Thoracic aorta (tissue), 2 donors: Measurements from ENCODE around the gene NENF. TPM values are rescaled to one million over a fixed set of nuclear protein-coding genes. Genes with fewer than 3 reads are reported as not detected.

ENCODE experiments used
- ATAC-seq: fragments of 150-250 bp; one replicate; pipeline ENCODE4 v1.8.0; 2017; ENCODE audit warnings: low read depth; ENCODE audit not compliant: insufficient number of reproducible peaks, low FRiP score
- DNase-seq: peaks from one replicate; pipeline ENCODE4 v3.0.0-alpha.2; 2020; ENCODE audit warnings: low spot score
- H3K27ac ChIP-seq, 2 donors: fragments of 200-600 bp; sonication (generic); 1 replicate in 1 of 2; 2 replicates in 1 of 2; pipeline ENCODE4 v1.5.1; 2016; ENCODE audit warnings: mild to moderate bottlenecking in 2 of 2, moderate library complexity in 2 of 2
- H3K27me3 ChIP-seq: fragments of 200-600 bp; sonication (generic); replicated peaks from 2 replicates; pipeline ENCODE4 v1.6.0; 2016; ENCODE audit warnings: mild to moderate bottlenecking; ENCODE audit not compliant: insufficient read depth
- H3K36me3 ChIP-seq: fragments of 200-600 bp; sonication (generic); one replicate; pipeline ENCODE4 v1.5.1; 2016
- H3K4me1 ChIP-seq, 2 donors: fragments of 200-600 bp; sonication (generic); 1 replicate in 1 of 2; 2 replicates in 1 of 2; pipeline versions ENCODE4 v1.5.1 to v1.6.0; 2016; ENCODE audit warnings: low read depth in 2 of 2, mild to moderate bottlenecking in 1 of 2; ENCODE audit not compliant: control insufficient read depth in 1 of 2
- H3K4me3 ChIP-seq: fragments of 200-600 bp; sonication (generic); 2 replicates; pipeline ENCODE4 v1.5.1; 2016; ENCODE audit warnings: mild to moderate bottlenecking
- H3K9me3 ChIP-seq: fragments of 200-600 bp; sonication (generic); 2 replicates; pipeline ENCODE4 v1.5.1; 2016
- CTCF ChIP-seq: fragments of 200-600 bp; sonication (generic); IDR thresholded peaks from one replicate; pipeline ENCODE4 v1.5.1; 2019; ENCODE audit warnings: antibody characterized with exemption
- total RNA-seq, 2 donors: library from RNA; depleted of rRNA; stranded (reverse); fragments of >200 nt; gene quantifications; one replicate each; pipeline versions ENCODE4 v1.1.0 to v1.2.3, GENCODE V29; 2016

Gene NENF
- total RNA-seq, 2 donors from 2014 or later = 122 to 152 TPM

GRCh38 chr1:212440419-212440818 is 7.7 kb downstream of the NENF start:
- ATAC-seq = no peak
- peaks cover 3% of the 10 kb centered on the region for H3K36me3 ChIP-seq

GRCh38 chr1:212442408-212442807 is 9.7 kb downstream of the NENF start:
- peaks cover 0 to 16% of the 10 kb centered on the region in 2 donors for H3K4me1 ChIP-seq
- DNase-seq = no peak
- H3K4me3 ChIP-seq = no peak overlapping the region
- H3K36me3 ChIP-seq = peaks cover 13% of the 10 kb centered on the region
- no peak for TF ChIP-seq CTCF
- H3K9me3 ChIP-seq = no peaks in the 10 kb centered on the region
- no peaks in the 10 kb centered on the region for H3K27me3 ChIP-seq
- ATAC-seq = no peak
- H3K27ac ChIP-seq = no peak overlapping the region

More at GRCh38 chr1:212440419-212440818, 7.7 kb downstream of the NENF start:
- no peak for TF ChIP-seq CTCF
- Histone ChIP-seq H3K27ac (no peak overlapping the region), H3K4me1 (peaks cover 0 to 16% of the 10 kb centered on the region in 2 donors), H3K9me3 (no peaks in the 10 kb centered on the region), H3K27me3 (no peaks in the 10 kb centered on the region), H3K4me3 (no peak overlapping the region)
- DNase-seq = no peak

- H3K36me3 ChIP-seq = peaks cover 13% of the 10 kb centered on the region
- ATAC-seq = no peak
- no peak overlapping the region for H3K4me3 ChIP-seq
These were observed 13.6 kb downstream of the NENF start for GRCh38 chr1:212446333-212446732.

GRCh38 chr1:212447478-212447877 is 14.8 kb downstream of the NENF start:
- H3K9me3 ChIP-seq = no peaks in the 10 kb centered on the region
- H3K4me3 ChIP-seq = no peak overlapping the region
- no peak overlapping the region for H3K27ac ChIP-seq
- H3K36me3 ChIP-seq = peaks cover 13% of the 10 kb centered on the region
- no peak for TF ChIP-seq CTCF
- H3K27me3 ChIP-seq = no peaks in the 10 kb centered on the region
- peaks cover 2 to 26% of the 10 kb centered on the region in 2 donors for H3K4me1 ChIP-seq
- DNase-seq = no peak
- no peak for ATAC-seq

More at GRCh38 chr1:212446333-212446732, 13.6 kb downstream of the NENF start:
- Histone ChIP-seq H3K27me3 (no peaks in the 10 kb centered on the region), H3K27ac (no peak overlapping the region), H3K4me1 (peaks cover 0 to 17% of the 10 kb centered on the region in 2 donors), H3K9me3 (no peaks in the 10 kb centered on the region)
- no peak for TF ChIP-seq CTCF
- DNase-seq = no peak

GRCh38 chr1:212450331-212450881 is 17.7 kb downstream of the NENF start:
- Histone ChIP-seq H3K4me3 (no peak overlapping the region), H3K9me3 (no peaks in the 10 kb centered on the region), H3K27ac (peak overlapping the region; percentile 26 to 61), H3K36me3 (peaks cover 10% of the 10 kb centered on the region), H3K4me1 (peaks cover 13 to 43% of the 10 kb centered on the region in 2 donors), H3K27me3 (no peaks in the 10 kb centered on the region)
- TF ChIP-seq CTCF = no peak
- ATAC-seq = no peak
- no peak for DNase-seq
